BE2C (cell line): ENCODE results near the gene SBK3.

Experiments
- DNase-seq: peaks from one replicate; pipeline ENCODE4 v3.0.0-alpha.2; 2020
- H3K27me3 ChIP-seq: fragments of 250-450 bp; sonication (Bioruptor Pico); 2 replicates; pipeline ENCODE4 v1.5.1; 2020; ENCODE audit warnings: mild to moderate bottlenecking
- H3K36me3 ChIP-seq: fragments of 250-450 bp; sonication (Bioruptor Pico); 2 replicates; pipeline ENCODE4 v1.5.1; 2020; ENCODE audit warnings: mild to moderate bottlenecking
- H3K4me1 ChIP-seq: fragments of 250-450 bp; sonication (Bioruptor Pico); 2 replicates; pipeline ENCODE4 v1.5.1; 2020
- H3K4me3 ChIP-seq: 2 replicates; pipeline ENCODE4 v1.5.1; 2011; ENCODE audit warnings: low read depth, low read length
- H3K9me3 ChIP-seq: fragments of 250-450 bp; sonication (Bioruptor Pico); 2 replicates; pipeline ENCODE4 v1.5.1; 2020
- TF ChIP-seq, protein P1 (sequence below): IDR thresholded peaks from 2 replicates; pipeline ENCODE4 v1.5.1; 2012; ENCODE audit warnings: mild to moderate bottlenecking, low read depth, low read length

Gene SBK3

GRCh38 chr19:55550321-55550650 is 4.9 kb upstream of the SBK3 start:
- no peaks in the 10 kb centered on the region for H3K27me3 ChIP-seq
- peak overlapping the region; percentile 61 for H3K4me3 ChIP-seq
- TF ChIP-seq, protein P1, sequence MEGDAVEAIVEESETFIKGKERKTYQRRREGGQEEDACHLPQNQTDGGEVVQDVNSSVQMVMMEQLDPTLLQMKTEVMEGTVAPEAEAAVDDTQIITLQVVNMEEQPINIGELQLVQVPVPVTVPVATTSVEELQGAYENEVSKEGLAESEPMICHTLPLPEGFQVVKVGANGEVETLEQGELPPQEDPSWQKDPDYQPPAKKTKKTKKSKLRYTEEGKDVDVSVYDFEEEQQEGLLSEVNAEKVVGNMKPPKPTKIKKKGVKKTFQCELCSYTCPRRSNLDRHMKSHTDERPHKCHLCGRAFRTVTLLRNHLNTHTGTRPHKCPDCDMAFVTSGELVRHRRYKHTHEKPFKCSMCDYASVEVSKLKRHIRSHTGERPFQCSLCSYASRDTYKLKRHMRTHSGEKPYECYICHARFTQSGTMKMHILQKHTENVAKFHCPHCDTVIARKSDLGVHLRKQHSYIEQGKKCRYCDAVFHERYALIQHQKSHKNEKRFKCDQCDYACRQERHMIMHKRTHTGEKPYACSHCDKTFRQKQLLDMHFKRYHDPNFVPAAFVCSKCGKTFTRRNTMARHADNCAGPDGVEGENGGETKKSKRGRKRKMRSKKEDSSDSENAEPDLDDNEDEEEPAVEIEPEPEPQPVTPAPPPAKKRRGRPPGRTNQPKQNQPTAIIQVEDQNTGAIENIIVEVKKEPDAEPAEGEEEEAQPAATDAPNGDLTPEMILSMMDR: no peak
- DNase-seq: no peak
- no peaks in the 10 kb centered on the region for H3K9me3 ChIP-seq
- H3K36me3 ChIP-seq: no peaks in the 10 kb centered on the region
- no peaks in the 10 kb centered on the region; the same call in 1 of the 2 replicates for H3K4me1 ChIP-seq

DNA sequence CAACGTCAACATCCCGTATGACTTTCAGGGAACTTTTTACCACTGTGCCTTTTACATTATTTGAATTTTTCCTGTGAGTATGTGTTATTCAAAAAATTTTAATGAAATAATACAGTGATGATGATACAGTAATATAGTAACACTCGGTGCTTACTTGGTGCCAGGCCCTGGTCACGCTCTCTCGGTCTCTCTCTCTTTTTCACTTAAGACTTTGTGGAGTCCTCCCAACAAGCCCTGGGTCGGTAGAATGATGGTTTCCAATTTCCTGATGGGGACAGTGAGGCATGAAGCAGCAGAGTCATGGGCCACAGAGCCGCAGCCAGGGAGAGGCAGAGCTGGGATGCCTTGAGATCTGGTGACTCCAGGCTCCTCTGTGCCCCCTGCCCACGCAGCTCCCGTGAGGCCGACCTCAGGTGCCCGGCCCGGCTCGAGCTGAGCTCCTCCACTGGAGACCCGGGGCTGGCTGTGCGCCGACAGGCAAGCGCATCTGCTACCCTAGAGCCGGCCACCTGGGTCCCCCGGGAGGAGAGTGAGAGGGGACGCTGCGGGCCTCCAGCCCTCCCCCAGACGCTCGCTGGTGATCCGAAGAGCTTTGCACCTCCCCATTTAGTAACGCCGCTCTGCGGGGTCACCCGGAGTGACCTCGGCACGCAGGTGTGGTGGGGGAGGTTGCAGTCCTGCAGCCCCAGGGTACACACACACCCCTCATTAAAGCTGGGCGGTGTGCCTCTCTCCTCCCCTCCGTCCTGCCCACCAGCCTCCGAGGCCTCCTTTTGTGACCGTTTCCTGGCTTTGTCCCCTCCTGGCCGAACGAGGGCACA is 4.4 kb upstream of the SBK3 start:
- H3K4me3 ChIP-seq: peak overlapping the region; percentile 61
- peak; percentile 72 for DNase-seq
- no peaks in the 10 kb centered on the region; the same call in 1 of the 2 replicates for H3K4me1 ChIP-seq
- TF ChIP-seq, protein P1: no peak
- H3K27me3 ChIP-seq: no peaks in the 10 kb centered on the region
- no peaks in the 10 kb centered on the region for H3K9me3 ChIP-seq
- H3K36me3 ChIP-seq: no peaks in the 10 kb centered on the region

DNA sequence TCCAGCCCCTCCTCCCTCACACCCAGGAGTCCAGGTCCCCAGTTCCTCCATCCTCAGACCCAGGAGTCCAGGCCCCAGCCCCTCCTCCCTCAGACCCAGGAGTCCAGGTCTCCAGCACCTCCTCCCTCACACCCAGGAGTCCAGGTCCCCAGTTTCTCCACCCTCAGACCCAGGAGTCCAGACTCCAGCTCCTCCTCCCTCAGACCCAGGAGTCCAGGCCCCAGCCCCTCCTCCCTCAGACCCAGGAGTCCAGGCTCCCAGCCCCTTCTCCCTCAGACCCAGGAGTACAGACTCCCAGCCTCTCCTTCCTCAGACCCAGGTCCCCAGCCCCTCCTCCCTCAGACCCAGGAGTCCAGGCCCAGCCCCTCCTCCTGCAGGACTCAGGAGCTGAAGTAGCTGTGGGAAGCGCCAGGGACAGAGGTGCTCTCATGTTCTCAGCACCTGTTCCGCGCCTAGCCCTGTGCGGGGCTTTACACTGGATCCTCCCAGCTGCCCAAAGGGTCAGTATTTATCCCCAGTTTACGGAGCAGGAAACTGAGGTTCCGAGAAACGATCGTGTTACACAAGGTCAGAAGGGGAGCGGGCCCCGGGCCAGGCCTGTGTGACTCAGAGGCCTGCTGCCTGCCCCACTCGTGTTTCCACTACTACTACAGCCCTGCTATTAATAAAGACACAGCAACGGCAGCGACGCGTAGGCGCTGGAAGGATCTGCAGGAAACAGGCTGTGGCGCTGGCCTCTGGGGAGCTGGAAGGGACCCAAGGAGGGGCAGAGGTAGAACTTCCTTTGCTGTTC is 1.7 kb upstream of the SBK3 start:
- Histone ChIP-seq H3K9me3 (no peaks in the 10 kb centered on the region), H3K27me3 (no peaks in the 10 kb centered on the region), H3K4me3 (no peak overlapping the region), H3K4me1 (no peaks in the 10 kb centered on the region; the same call in 1 of the 2 replicates), H3K36me3 (no peaks in the 10 kb centered on the region)
- peak; percentile 25 for DNase-seq
- TF ChIP-seq, protein P1: no peak

DNA sequence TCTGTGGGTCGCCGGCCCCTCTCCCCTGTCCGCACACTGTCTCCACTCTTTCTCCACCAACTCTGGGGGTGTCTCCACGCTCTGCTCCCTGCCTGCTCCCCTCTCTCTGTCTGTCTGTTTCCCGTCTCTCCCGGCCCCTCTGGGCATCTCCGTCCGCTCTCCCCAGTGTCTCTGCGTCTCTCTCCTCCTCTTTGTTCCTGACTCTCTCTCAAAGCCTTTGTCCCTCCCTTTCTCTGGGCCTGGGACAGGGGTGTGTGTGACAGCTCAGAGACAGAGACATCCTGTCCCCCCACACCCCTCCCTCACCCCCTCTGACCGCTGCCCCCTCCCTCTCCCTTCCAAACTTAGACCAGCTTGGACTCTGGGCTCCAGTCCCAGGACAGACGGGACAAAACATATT is 668 bp upstream of the SBK3 start:
- TF ChIP-seq, protein P1: no peak
- no peak for DNase-seq
- H3K4me1 ChIP-seq: no peaks in the 10 kb centered on the region; the same call in 1 of the 2 replicates

GRCh38 chr19:55544776-55545439 is 435 bp downstream of the SBK3 start:
- H3K36me3 ChIP-seq: no peaks in the 10 kb centered on the region
- TF ChIP-seq, protein P1: no peak
- no peak overlapping the region for H3K4me3 ChIP-seq
- no peaks in the 10 kb centered on the region for H3K9me3 ChIP-seq
- H3K4me1 ChIP-seq: no peaks in the 10 kb centered on the region; the same call in 1 of the 2 replicates
- no peaks in the 10 kb centered on the region for H3K27me3 ChIP-seq
- DNase-seq: no peak

More for the DNA sequence above, 668 bp upstream of the SBK3 start:
- Histone ChIP-seq H3K36me3 (no peaks in the 10 kb centered on the region), H3K9me3 (no peaks in the 10 kb centered on the region), H3K4me3 (no peak overlapping the region), H3K27me3 (no peaks in the 10 kb centered on the region)
